HG03139 (cell line): ENCODE measurements around the gene CD3G.
A peak's percentile ranks its signal among the peaks of the same experiment; 100 is the strongest.

Experiments
- ATAC-seq: cut with Tn5 transposase; IDR thresholded peaks from one replicate; pipeline ENCODE4 v1.9.1; 2021; ENCODE audit not compliant: unreplicated experiment

Gene CD3G

GRCh38 chr11:118322721-118323120 lies 21.4 kb upstream of the CD3G start:
- ATAC-seq = no peak

- no peak for ATAC-seq
Measured at GRCh38 chr11:118325283-118325682, 18.9 kb upstream of the CD3G start.

- ATAC-seq = no peak
Measured at GRCh38 chr11:118328745-118329144, 15.4 kb upstream of the CD3G start.

GRCh38 chr11:118334745-118335144 lies 9.4 kb upstream of the CD3G start:
- no peak for ATAC-seq

GRCh38 chr11:118338637-118339061 lies 5.5 kb upstream of the CD3G start:
- ATAC-seq = no peak

- no peak for ATAC-seq
Measured at GRCh38 chr11:118339281-118339961, 4.7 kb upstream of the CD3G start.

GRCh38 chr11:118340449-118340848 lies 3.7 kb upstream of the CD3G start:
- no peak for ATAC-seq

- no peak for ATAC-seq
Measured at GRCh38 chr11:118341261-118341660, 2.9 kb upstream of the CD3G start.

- no peak for ATAC-seq
Measured at GRCh38 chr11:118341815-118342489, 2.2 kb upstream of the CD3G start.

- ATAC-seq = no peak
Measured at GRCh38 chr11:118342503-118343161, 1.5 kb upstream of the CD3G start, which contains the start of gene CD3D. Gene CD3D (minus strand): TSS chr11:118342705. CDS start chr11:118342607, 98 bp downstream.

- ATAC-seq = no peak
Measured at GRCh38 chr11:118343248-118343647, 896 bp upstream of the CD3G start.

- no peak for ATAC-seq
Measured at GRCh38 chr11:118349475-118349874, 5.3 kb downstream of the CD3G start.

GRCh38 chr11:118353084-118353710 lies 9.1 kb downstream of the CD3G start:
- no peak for ATAC-seq

GRCh38 chr11:118358071-118358470 lies 13.9 kb downstream of the CD3G start:
- ATAC-seq = no peak

- peak; percentile 88 for ATAC-seq
Measured at GRCh38 chr11:118359295-118359958, 15.3 kb downstream of the CD3G start, which contains the start of gene UBE4A. Gene UBE4A (plus strand): TSS chr11:118359600. CDS start chr11:118365081, 5,481 bp downstream.

- no peak for ATAC-seq
Measured at GRCh38 chr11:118364956-118365615, 20.9 kb downstream of the CD3G start.

- ATAC-seq = no peak
Measured at GRCh38 chr11:118366287-118366686, 22.1 kb downstream of the CD3G start.

GRCh38 chr11:118370774-118371173 lies 26.6 kb downstream of the CD3G start:
- no peak for ATAC-seq

- ATAC-seq = no peak
Measured at GRCh38 chr11:118373263-118373662, 29.1 kb downstream of the CD3G start.

GRCh38 chr11:118373871-118374270 lies 29.7 kb downstream of the CD3G start:
- no peak for ATAC-seq
